PC-9 (cell line): ENCODE measurements around the gene KRABD2. TPM values are rescaled to one million over a fixed set of nuclear protein-coding genes. Genes with fewer than 3 reads are reported as not detected.

Experiments used
- total RNA-seq: library from RNA; stranded (reverse); gene quantifications from 2 replicates; pipeline ENCODE4 v1.2.3, GENCODE V29; 2021

KRABD2 gene

Other genes starting within 250 kb of the KRABD2 start
- gene PER1, start 224.3 kb downstream of the KRABD2 start, total RNA-seq = 60.2 and 78.7 TPM in 2 replicates
- 29.3 and 35.1 TPM in 2 replicates for gene VAMP2, start 213.8 kb downstream of the KRABD2 start, total RNA-seq
- gene TMEM107, start 200.3 kb downstream of the KRABD2 start, total RNA-seq = 58.5 and 59.1 TPM in 2 replicates
- 6.4 and 8.0 TPM in 2 replicates for gene BORCS6, start 186.5 kb downstream of the KRABD2 start, total RNA-seq
- 159 and 167 TPM in 2 replicates for gene AURKB, start 166.1 kb downstream of the KRABD2 start, total RNA-seq
- 28.1 and 41.2 TPM in 2 replicates for gene CTC1, start 128.6 kb downstream of the KRABD2 start, total RNA-seq
- gene PFAS, start 127.4 kb downstream of the KRABD2 start, total RNA-seq = 54.5 and 68.2 TPM in 2 replicates
- gene RANGRF, start 88.0 kb downstream of the KRABD2 start, total RNA-seq = 35.0 and 45.5 TPM in 2 replicates
- 7.3 and 7.6 TPM in 2 replicates for gene SLC25A35, start 81.3 kb downstream of the KRABD2 start, total RNA-seq
- not detected in 2 replicates for gene ARHGEF15, start 66.5 kb downstream of the KRABD2 start, total RNA-seq
- gene ODF4, start 36.9 kb downstream of the KRABD2 start, total RNA-seq = not detected in 2 replicates
- 2,320 and 2,519 TPM in 2 replicates for gene RPL26, start 6.5 kb upstream of the KRABD2 start, total RNA-seq
- gene RNF222, start 21.1 kb upstream of the KRABD2 start, total RNA-seq = 0.45 and 0.79 TPM in 2 replicates
- 60.8 and 78.4 TPM in 2 replicates for gene NDEL1, start 59.2 kb upstream of the KRABD2 start, total RNA-seq